HepG2 (cell line): ENCODE data around the gene LOXL4. TPM values are rescaled to one million over a fixed set of nuclear protein-coding genes. Genes with fewer than 3 reads are reported as not detected.

Experiments
- CEBPG ChIP-seq: IDR thresholded peaks from 2 replicates; pipeline ENCODE4 v1.6.1; 2016
- CREM ChIP-seq, 2 experiments: sonication (generic) in 1 of 2; formaldehyde crosslinking in 1 of 2; IDR thresholded peaks; 2 replicates each; pipeline versions ENCODE4 v1.4.0 to v1.6.1; 2016 to 2020; ENCODE audit warnings: antibody characterized with exemption in 1 of 2, mild to moderate bottlenecking in 1 of 2, missing genetic modification reagents in 1 of 2
- ELF4 ChIP-seq: sonication (generic); formaldehyde crosslinking; IDR thresholded peaks from 2 replicates; pipeline ENCODE4 v1.5.0; 2020; ENCODE audit warnings: missing genetic modification reagents, mild to moderate bottlenecking, moderate library complexity, borderline replicate concordance
- FOXK2 ChIP-seq: fragments of 450-650 bp; IDR thresholded peaks from 2 replicates; pipeline ENCODE4 v1.6.1; 2016
- JUNB ChIP-seq: sonication (generic); formaldehyde crosslinking; IDR thresholded peaks from 2 replicates; pipeline ENCODE4 v1.8.0; 2022; ENCODE audit warnings: missing genetic modification reagents, mild to moderate bottlenecking, borderline replicate concordance
- KDM2A ChIP-seq: sonication (generic); formaldehyde crosslinking; IDR thresholded peaks from 2 replicates; pipeline ENCODE4 v1.4.0; 2020; ENCODE audit warnings: low read depth, missing genetic modification reagents, borderline replicate concordance
- KLF16 ChIP-seq, 2 experiments: sonication (generic) in 1 of 2; formaldehyde crosslinking in 1 of 2; IDR thresholded peaks; 2 replicates each; pipeline versions ENCODE4 v1.6.1 to v1.8.0; 2016 to 2023; ENCODE audit warnings: missing genetic modification reagents in 2 of 2, missing compliant biosample characterization in 1 of 2
- MAFG ChIP-seq: sonication (generic); formaldehyde crosslinking; IDR thresholded peaks from 2 replicates; pipeline ENCODE4 v1.5.1; 2020; ENCODE audit warnings: mild to moderate bottlenecking, missing genetic modification reagents
- MATR3 ChIP-seq: sonication (generic); formaldehyde crosslinking; IDR thresholded peaks from 2 replicates; pipeline ENCODE4 v1.4.0; 2020; ENCODE audit warnings: missing genetic modification reagents
- NCOA1 ChIP-seq: sonication (generic); formaldehyde crosslinking; IDR thresholded peaks from 2 replicates; pipeline ENCODE4 v1.9.0; 2021; ENCODE audit warnings: missing genetic modification reagents
- NCOR1 ChIP-seq: fragments of 200-600 bp; sonication (generic); IDR thresholded peaks from 2 replicates; pipeline ENCODE4 v1.7.0; 2017; ENCODE audit warnings: antibody characterized with exemption, low read length, borderline replicate concordance
- RAD21 ChIP-seq: fragments of 450-650 bp; formaldehyde crosslinking; IDR thresholded peaks from 2 replicates; pipeline ENCODE4 v1.5.0; 2020; ENCODE audit warnings: mild to moderate bottlenecking
- RFXANK ChIP-seq: IDR thresholded peaks from 2 replicates; pipeline ENCODE4 v1.6.1; 2016
- SKI ChIP-seq: fragments of 450-650 bp; IDR thresholded peaks from one replicate; pipeline ENCODE4 v1.6.1; 2018; ENCODE audit warnings: mild to moderate bottlenecking; ENCODE audit not compliant: partially characterized antibody
- SMYD3 ChIP-seq: sonication (generic); formaldehyde crosslinking; IDR thresholded peaks from 2 replicates; pipeline ENCODE4 v1.8.1; 2023; ENCODE audit warnings: mild to moderate bottlenecking, missing genetic modification reagents
- ZBTB20 ChIP-seq: sonication (generic); formaldehyde crosslinking; IDR thresholded peaks from 2 replicates; pipeline ENCODE4 v1.8.1; 2023; ENCODE audit warnings: missing genetic modification reagents, low read depth, mild to moderate bottlenecking, borderline replicate concordance
- ZFX ChIP-seq: sonication (generic); formaldehyde crosslinking; IDR thresholded peaks from 2 replicates; pipeline ENCODE4 v1.4.0; 2020; ENCODE audit warnings: mild to moderate bottlenecking, low read depth, missing genetic modification reagents, moderate library complexity
- ZNF143 ChIP-seq: sonication (generic); formaldehyde crosslinking; IDR thresholded peaks from 2 replicates; pipeline ENCODE4 v1.4.0; 2020; ENCODE audit warnings: missing genetic modification reagents
- ZNF205 ChIP-seq: IDR thresholded peaks from 2 replicates; pipeline ENCODE4 v1.6.1; 2018; ENCODE audit warnings: missing biosample characterization, missing genetic modification reagents
- ZNF274 ChIP-seq: sonication (generic); formaldehyde crosslinking; IDR thresholded peaks from 2 replicates; pipeline ENCODE4 v1.5.1; 2020; ENCODE audit warnings: mild to moderate bottlenecking, missing genetic modification reagents
- ZNF563 ChIP-seq: sonication (generic); formaldehyde crosslinking; IDR thresholded peaks from 2 replicates; pipeline ENCODE4 v1.8.0; 2022; ENCODE audit warnings: mild to moderate bottlenecking, moderate library complexity, missing genetic modification reagents
- ZNF775 ChIP-seq: sonication (generic); formaldehyde crosslinking; IDR thresholded peaks from 2 replicates; pipeline ENCODE4 v1.4.0; 2020; ENCODE audit warnings: missing genetic modification reagents, mild to moderate bottlenecking, moderate library complexity, borderline replicate concordance
- ZNF780A ChIP-seq: sonication (generic); formaldehyde crosslinking; IDR thresholded peaks from 2 replicates; pipeline ENCODE4 v1.8.0; 2022; ENCODE audit warnings: mild to moderate bottlenecking, missing genetic modification reagents, moderate library complexity
- polyA plus RNA-seq, 8 experiments: library from polyadenylated mRNA; depleted of rRNA in 3 of 8; stranded (reverse) in 7 of 8; unstranded in 1 of 8; fragments of >200 nt; fragmentation: Illumina TruSeq in 4 of 8; extraction: Trizol in 4 of 8; gene quantifications; 2 replicates each; pipeline versions ENCODE4 v1.2.1 to v1.2.3, GENCODE V29; 2011 to 2016; ENCODE audit warnings: low read depth in 4 of 8, missing spikeins in 1 of 8, mixed read lengths in 1 of 8; ENCODE audit not compliant: insufficient read depth in 1 of 8
- total RNA-seq, 5 experiments: library from RNA; depleted of rRNA; stranded (reverse); fragments of >200 nt; fragmentation: Illumina TruSeq; extraction: Trizol; gene quantifications; 2 replicates each; pipeline ENCODE4 v1.2.3, GENCODE V29; 2016; ENCODE audit warnings: low read depth in 1 of 5
- TF ChIP-seq, protein P1 (sequence below): IDR thresholded peaks from 2 replicates; pipeline ENCODE4 v1.6.1; 2016; ENCODE audit warnings: missing biosample characterization, missing genetic modification reagents, low read depth
- TF ChIP-seq, protein P2 (sequence below): sonication (generic); formaldehyde crosslinking; IDR thresholded peaks from 2 replicates; pipeline ENCODE4 v1.5.0; 2020; ENCODE audit warnings: missing genetic modification reagents, mild to moderate bottlenecking, borderline replicate concordance
- TF ChIP-seq, protein P3 (sequence below): sonication (generic); formaldehyde crosslinking; IDR thresholded peaks from 2 replicates; pipeline ENCODE4 v1.8.0; 2022; ENCODE audit warnings: mild to moderate bottlenecking, missing genetic modification reagents; ENCODE audit not compliant: insufficient replicate concordance
- TF ChIP-seq, protein P4 (sequence below): sonication (generic); formaldehyde crosslinking; IDR thresholded peaks from 2 replicates; pipeline ENCODE4 v1.4.0; 2020; ENCODE audit warnings: mild to moderate bottlenecking, missing genetic modification reagents
- TF ChIP-seq, protein P5 (sequence below): sonication (generic); formaldehyde crosslinking; IDR thresholded peaks from 2 replicates; pipeline ENCODE4 v1.4.0; 2020; ENCODE audit warnings: mild to moderate bottlenecking, missing genetic modification reagents

The LOXL4 gene
- total and polyA plus RNA-seq, 2 of the 13 experiments (the other 11 are each of a cell fraction or from before 2014, with no cell fraction given), result 8.8 to 21.1 TPM

DNA sequence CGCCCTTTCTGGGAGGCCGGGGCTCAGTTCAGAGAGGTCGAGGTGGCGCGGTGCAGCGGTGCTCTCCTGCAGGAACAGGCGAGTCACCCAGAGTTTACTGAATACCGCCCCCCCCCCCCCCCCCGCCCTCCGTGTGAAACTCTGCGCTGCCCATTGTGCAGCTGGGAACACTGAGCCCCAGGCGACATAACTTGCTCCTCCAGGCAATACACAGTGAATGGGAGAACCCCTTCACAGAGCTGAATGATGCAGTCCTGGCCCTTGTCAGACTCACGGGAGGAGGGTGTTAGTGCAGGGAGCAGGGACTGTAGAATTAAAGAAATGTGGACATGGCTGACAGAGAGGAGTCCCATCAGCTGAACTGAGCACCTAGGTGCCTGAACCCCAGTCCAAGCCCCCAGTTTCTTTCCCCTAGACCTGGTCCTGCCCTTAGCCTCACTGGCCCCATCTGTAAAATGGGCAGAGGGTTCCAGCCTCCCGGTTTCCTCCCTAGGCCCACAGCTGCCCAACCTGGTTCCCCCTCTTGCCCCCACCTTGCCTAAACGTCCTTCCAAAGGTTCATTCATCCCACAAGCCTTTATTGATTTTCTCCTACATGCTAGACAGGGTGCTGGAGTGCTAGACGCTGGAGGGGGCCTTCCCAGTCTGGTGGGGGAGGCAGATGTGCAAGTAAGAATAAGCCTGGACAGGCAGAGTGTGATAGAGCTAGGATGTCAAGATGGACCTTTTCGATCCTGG lies 869 bp upstream of the LOXL4 start (continued):
- TF ChIP-seq, protein P1, sequence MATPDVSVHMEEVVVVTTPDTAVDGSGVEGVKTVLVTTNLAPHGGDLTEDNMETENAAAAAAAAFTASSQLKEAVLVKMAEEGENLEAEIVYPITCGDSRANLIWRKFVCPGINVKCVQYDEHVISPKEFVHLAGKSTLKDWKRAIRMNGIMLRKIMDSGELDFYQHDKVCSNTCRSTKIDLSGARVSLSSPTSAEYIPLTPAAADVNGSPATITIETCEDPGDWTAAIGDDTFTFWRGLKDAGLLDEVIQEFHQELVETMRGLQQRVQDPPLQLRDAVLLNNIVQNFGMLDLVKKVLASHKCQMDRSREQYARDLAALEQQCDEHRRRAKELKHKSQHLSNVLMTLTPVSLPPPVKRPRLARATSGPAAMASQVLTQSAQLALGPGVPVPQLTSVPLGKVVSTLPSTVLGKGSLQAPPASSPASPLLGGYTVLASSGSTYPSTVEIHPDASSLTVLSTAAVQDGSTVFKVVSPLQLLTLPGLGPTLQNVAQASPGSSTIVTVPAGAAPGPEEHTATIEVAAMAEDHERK (CRISPR knock-in tag), result no peak
- TF ChIP-seq ZNF143 (no peak), SKI (peak; percentile 74), ELF4 (CRISPR knock-in tag) (no peak), ZFX (CRISPR knock-in tag) (peak; percentile 59), SMYD3 (CRISPR knock-in tag) (no peak), NCOA1 (CRISPR knock-in tag) (no peak), RFXANK (no peak), FOXK2 (no peak), ZNF205 (CRISPR knock-in tag) (no peak), ZNF775 (CRISPR knock-in tag) (no peak), MATR3 (CRISPR knock-in tag) (no peak), ZNF274 (CRISPR knock-in tag) (no peak), CEBPG (CRISPR knock-in tag) (peak; percentile 21; the same call in 1 of the 2 replicates), ZNF563 (no peak), MAFG (no peak), KDM2A (CRISPR knock-in tag) (no peak), RAD21 (no peak), NCOR1 (no peak; the same call in 1 of the 2 replicates), ZBTB20 (CRISPR knock-in tag) (no peak), KLF16 (CRISPR knock-in tag; IDR thresholded peaks at IDR 0.05) (no peak), ZNF780A (0 out of 2 replicates have a peak, but pooled peaks have one; percentile 26), JUNB (CRISPR knock-in tag) (0 out of 2 replicates have a peak, but pooled peaks have one; percentile 34), CREM (IDR thresholded peaks at IDR 0.05) (no peak; the same call in 1 of the 2 replicates), CREM (CRISPR knock-in tag; IDR thresholded peaks at IDR 0.05) (no peak)
- TF ChIP-seq, protein P2, sequence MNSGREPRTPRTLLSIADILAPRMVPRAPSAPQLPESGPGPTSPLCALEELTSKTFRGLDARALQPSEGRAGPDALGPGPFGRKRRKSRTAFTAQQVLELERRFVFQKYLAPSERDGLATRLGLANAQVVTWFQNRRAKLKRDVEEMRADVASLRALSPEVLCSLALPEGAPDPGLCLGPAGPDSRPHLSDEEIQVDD (CRISPR knock-in tag), result no peak
- TF ChIP-seq, protein P3, sequence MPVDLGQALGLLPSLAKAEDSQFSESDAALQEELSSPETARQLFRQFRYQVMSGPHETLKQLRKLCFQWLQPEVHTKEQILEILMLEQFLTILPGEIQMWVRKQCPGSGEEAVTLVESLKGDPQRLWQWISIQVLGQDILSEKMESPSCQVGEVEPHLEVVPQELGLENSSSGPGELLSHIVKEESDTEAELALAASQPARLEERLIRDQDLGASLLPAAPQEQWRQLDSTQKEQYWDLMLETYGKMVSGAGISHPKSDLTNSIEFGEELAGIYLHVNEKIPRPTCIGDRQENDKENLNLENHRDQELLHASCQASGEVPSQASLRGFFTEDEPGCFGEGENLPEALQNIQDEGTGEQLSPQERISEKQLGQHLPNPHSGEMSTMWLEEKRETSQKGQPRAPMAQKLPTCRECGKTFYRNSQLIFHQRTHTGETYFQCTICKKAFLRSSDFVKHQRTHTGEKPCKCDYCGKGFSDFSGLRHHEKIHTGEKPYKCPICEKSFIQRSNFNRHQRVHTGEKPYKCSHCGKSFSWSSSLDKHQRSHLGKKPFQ (CRISPR knock-in tag), result no peak
- TF ChIP-seq, protein P4, sequence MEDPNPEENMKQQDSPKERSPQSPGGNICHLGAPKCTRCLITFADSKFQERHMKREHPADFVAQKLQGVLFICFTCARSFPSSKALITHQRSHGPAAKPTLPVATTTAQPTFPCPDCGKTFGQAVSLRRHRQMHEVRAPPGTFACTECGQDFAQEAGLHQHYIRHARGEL (CRISPR knock-in tag), result no peak
- TF ChIP-seq, protein P5, sequence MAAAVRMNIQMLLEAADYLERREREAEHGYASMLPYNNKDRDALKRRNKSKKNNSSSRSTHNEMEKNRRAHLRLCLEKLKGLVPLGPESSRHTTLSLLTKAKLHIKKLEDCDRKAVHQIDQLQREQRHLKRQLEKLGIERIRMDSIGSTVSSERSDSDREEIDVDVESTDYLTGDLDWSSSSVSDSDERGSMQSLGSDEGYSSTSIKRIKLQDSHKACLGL (CRISPR knock-in tag), result no peak
